MCF 10A (cell line): ENCODE results near the gene DGKI. TPM values are rescaled to one million over a fixed set of nuclear protein-coding genes. Genes with fewer than 3 reads are reported as not detected.

Experiments used
- BruUV-seq: library from RNA; stranded (reverse); fragments of 400-500 nt; replicated peaks from 2 replicates; lab custom pipeline; 2021; lab: Mats Ljungman, UMichigan
- CTCF ChIA-PET: fragments of 300-600 bp; sonication (Branson Sonifier 250); formaldehyde crosslinking; extraction: SDS; loops from one replicate; lab custom pipeline; 2021; ENCODE audit warnings: antibody characterized with exemption, inconsistent platforms; lab: Yijun Ruan, JAX
- POLR2A ChIA-PET: fragments of 300-600, 350-650 bp; sonication (Branson Sonifier 250); formaldehyde crosslinking; extraction: SDS; loops from one replicate; lab custom pipeline; 2020; ENCODE audit warnings: antibody characterized with exemption, inconsistent platforms; lab: Yijun Ruan, JAX
- DNase-seq: peaks from one replicate; pipeline ENCODE4 v3.0.0-alpha.2; 2018; ENCODE audit not compliant: unreplicated experiment
- H3K27ac Mint-ChIP-seq: one replicate; pipeline ENCODE4 v1.8.0; 2022; ENCODE audit warnings: mild to moderate bottlenecking, low read depth, mixed read lengths; ENCODE audit not compliant: unreplicated experiment
- H3K27me3 Mint-ChIP-seq: one replicate; pipeline ENCODE4 v1.8.0; 2022; ENCODE audit warnings: mixed read lengths; ENCODE audit not compliant: insufficient read depth, unreplicated experiment
- H3K36me3 Mint-ChIP-seq: one replicate; pipeline ENCODE4 v1.8.0; 2022; ENCODE audit warnings: mild to moderate bottlenecking, moderate library complexity, mixed read lengths; ENCODE audit not compliant: insufficient read depth, unreplicated experiment
- H3K4me1 Mint-ChIP-seq: one replicate; pipeline ENCODE4 v1.8.0; 2022; ENCODE audit warnings: mixed read lengths; ENCODE audit not compliant: insufficient read depth, unreplicated experiment
- H3K4me3 Mint-ChIP-seq: one replicate; pipeline ENCODE4 v1.8.0; 2022; ENCODE audit warnings: mild to moderate bottlenecking, moderate library complexity, mixed read lengths; ENCODE audit not compliant: unreplicated experiment
- H3K9me3 Mint-ChIP-seq: one replicate; pipeline ENCODE4 v1.8.0; 2022; ENCODE audit warnings: mixed read lengths; ENCODE audit not compliant: unreplicated experiment
- intact Hi-C: fragments of 100-400 bp; cut with micrococcal nuclease; formaldehyde crosslinking; loops from 2 replicates; pipeline ENCODE4 v1.14.1; 2022
- total RNA-seq: library from RNA; stranded (reverse); gene quantifications from 2 replicates; pipeline ENCODE4 v1.2.3, GENCODE V29; 2022
- TF ChIP-seq, protein P1 (sequence below): fragments of 200-600 bp; IDR thresholded peaks from one replicate; pipeline ENCODE4 v1.8.0; 2022; ENCODE audit warnings: antibody characterized with exemption, mild to moderate bottlenecking; ENCODE audit not compliant: unreplicated experiment

Gene DGKI
- total RNA-seq, 1 experiment from 2014 or later = 1.4 TPM

DNA sequence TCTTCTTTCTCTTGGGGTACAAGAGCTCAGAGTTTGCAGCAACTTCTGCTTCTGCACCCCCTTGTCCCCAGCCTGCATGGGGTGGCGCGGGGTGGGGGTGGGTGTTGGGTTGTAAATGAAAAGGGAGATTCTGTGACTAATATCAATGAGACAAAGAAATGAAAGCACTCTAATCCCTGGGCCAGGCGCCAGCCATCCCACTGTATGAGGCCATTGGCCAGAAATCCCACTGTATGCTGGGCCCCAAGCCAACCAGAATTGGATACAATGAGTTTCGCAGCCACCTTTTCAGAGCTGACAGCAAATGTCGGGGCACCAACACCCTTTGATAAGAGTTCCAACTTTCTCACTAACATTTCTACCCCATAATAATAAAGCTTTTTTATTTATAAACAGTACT is 492.4 kb downstream of the DGKI start:
- H3K4me3 Mint-ChIP-seq = no peak overlapping the region
- no peaks in the 10 kb centered on the region for H3K36me3 Mint-ChIP-seq
- no peaks in the 10 kb centered on the region for H3K4me1 Mint-ChIP-seq
- peak; percentile 16 for DNase-seq
- TF ChIP-seq, protein P1, sequence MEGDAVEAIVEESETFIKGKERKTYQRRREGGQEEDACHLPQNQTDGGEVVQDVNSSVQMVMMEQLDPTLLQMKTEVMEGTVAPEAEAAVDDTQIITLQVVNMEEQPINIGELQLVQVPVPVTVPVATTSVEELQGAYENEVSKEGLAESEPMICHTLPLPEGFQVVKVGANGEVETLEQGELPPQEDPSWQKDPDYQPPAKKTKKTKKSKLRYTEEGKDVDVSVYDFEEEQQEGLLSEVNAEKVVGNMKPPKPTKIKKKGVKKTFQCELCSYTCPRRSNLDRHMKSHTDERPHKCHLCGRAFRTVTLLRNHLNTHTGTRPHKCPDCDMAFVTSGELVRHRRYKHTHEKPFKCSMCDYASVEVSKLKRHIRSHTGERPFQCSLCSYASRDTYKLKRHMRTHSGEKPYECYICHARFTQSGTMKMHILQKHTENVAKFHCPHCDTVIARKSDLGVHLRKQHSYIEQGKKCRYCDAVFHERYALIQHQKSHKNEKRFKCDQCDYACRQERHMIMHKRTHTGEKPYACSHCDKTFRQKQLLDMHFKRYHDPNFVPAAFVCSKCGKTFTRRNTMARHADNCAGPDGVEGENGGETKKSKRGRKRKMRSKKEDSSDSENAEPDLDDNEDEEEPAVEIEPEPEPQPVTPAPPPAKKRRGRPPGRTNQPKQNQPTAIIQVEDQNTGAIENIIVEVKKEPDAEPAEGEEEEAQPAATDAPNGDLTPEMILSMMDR = no peak
- peaks cover 33% of the 10 kb centered on the region for H3K27me3 Mint-ChIP-seq
- H3K27ac Mint-ChIP-seq = no peak overlapping the region
- no peaks in the 10 kb centered on the region for H3K9me3 Mint-ChIP-seq
- no TSS peak for BruUV-seq
- POLR2A ChIA-PET = no interaction called here
- CTCF ChIA-PET = no interaction called here
- intact Hi-C loops = no loop called here

DNA sequence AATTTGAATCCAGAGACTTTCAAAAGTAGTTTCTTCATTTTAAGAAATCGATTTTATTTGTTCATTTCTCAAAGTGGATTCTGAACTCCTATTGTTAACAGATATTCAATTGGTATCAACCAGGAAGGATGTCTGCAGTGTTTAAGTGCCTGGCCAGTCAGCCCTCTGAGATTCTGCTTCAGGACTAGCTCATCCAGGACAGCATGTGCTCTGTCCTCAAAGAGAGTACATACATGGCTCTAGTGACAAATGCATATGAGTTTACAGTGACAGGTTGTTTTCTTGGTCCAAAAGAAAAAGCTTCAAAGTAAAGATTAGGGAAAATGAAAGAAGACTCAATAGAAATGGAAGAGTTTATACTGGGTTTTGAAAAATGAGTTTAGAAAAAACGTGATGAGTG is 494.8 kb downstream of the DGKI start:
- no TSS peak for BruUV-seq
- ChIA-PET CTCF (interaction anchor here (0.9 kb wide), 1 partner anchor 603 kb away, joined by 4 read pairs; no protein-coding TSS in a partner anchor), POLR2A (interaction anchor here (0.6 kb wide), 1 partner anchor 223 kb away, joined by 3 read pairs; no protein-coding TSS in a partner anchor)
- TF ChIP-seq, protein P1 = no peak
- Mint-ChIP-seq H3K27me3 (peaks cover 49% of the 10 kb centered on the region), H3K27ac (no peak overlapping the region), H3K4me1 (no peaks in the 10 kb centered on the region), H3K36me3 (no peaks in the 10 kb centered on the region), H3K9me3 (no peaks in the 10 kb centered on the region), H3K4me3 (no peak overlapping the region)
- no peak for DNase-seq
- intact Hi-C loops = no loop called here

DNA sequence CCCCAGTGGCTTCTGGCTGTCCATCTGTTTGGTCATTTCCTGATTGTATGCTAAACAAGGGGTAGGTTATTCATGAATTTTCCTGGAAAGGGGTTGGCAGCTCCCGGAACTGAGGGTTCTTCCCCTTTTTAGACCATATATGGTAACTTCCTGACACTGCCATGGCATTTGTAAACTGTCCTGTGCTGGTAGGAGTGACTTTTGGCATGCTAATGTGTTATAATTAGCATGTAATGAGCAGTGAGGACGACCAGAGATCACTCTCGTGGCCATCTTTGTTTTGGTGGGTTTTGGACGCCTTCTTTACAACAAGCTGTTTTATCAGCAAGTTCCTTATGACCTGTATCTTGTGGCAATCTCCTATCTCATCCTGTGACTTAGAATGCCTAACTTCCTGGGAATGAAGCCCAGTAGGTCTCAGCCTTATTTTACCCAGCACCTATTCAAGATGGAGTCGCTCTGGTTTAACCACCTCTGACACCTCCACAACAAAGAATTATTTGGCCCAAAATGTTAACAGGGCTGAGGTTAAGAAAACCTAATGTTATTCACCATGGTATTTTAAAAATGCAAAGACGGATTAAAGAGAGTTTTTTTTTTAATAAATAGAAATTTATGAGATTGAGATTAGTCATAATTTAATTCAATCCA is 500.9 kb downstream of the DGKI start:
- H3K9me3 Mint-ChIP-seq = no peaks in the 10 kb centered on the region
- H3K36me3 Mint-ChIP-seq = no peaks in the 10 kb centered on the region
- no TSS peak for BruUV-seq
- ChIA-PET CTCF (no interaction called here), POLR2A (no interaction called here)
- H3K4me3 Mint-ChIP-seq = no peak overlapping the region
- peaks cover 5% of the 10 kb centered on the region for H3K4me1 Mint-ChIP-seq
- TF ChIP-seq, protein P1 = no peak
- no peak for DNase-seq
- intact Hi-C loops = no loop called here
- H3K27me3 Mint-ChIP-seq = peaks cover 55% of the 10 kb centered on the region
- H3K27ac Mint-ChIP-seq = no peak overlapping the region

DNA sequence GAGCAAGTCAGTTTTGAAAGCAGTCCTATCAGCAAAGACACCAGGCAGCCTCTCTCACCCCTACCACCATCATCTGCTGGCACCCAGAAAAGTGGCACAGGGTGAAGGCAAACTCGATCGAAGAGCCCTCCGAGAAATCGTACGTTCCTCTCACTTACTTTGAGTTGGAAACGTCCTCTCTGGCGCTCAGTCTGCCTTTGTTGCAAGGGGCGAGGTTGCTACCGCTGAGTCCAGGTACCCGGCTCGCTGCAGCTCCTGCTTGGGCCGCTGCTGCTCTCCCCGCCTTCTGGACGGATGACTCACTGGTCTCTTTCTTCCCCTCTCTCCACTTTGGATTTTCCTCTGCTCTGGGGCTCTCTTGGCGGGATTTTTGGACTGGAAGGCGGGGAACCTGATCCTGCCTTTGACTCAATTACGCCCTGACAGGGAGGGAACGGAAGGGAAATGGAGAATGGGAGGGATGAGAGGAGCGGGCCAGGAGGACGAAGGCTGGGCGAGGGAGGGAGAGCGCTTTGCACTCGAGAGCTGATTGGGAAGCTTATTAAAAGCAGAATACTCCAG is 503.4 kb downstream of the DGKI start, which contains the start of gene PTN:
TSS of gene PTN (minus strand) at position 453 of the 561 bp plus-strand sequence. CDS start 88,760 bp downstream, outside the sequence.
- intact Hi-C loops = no loop called here
- POLR2A ChIA-PET = no interaction called here
- CTCF ChIA-PET = interaction anchor here (1.2 kb wide), 1 partner anchor 39 kb away, joined by 4 read pairs; no protein-coding TSS in a partner anchor
- H3K9me3 Mint-ChIP-seq = no peaks in the 10 kb centered on the region
- no peak within 1 kb of the TSS for H3K27ac Mint-ChIP-seq
- H3K36me3 Mint-ChIP-seq = no peaks in the 10 kb centered on the region
- peaks cover 5% of the 10 kb centered on the region for H3K4me1 Mint-ChIP-seq
- DNase-seq = peak; percentile 68
- peaks cover 63% of the 10 kb centered on the region for H3K27me3 Mint-ChIP-seq
- no TSS peak for BruUV-seq
- TF ChIP-seq, protein P1 = no peak
- peak within 1 kb of the TSS; percentile 68 for H3K4me3 Mint-ChIP-seq
